Measurements from ENCODE around the gene CD81. TPM values are rescaled to one million over a fixed set of nuclear protein-coding genes. Genes with fewer than 3 reads are reported as not detected.
"Not testable (repeated sequence)": the region's sequence is repeated elsewhere in the genome, so short reads cannot be mapped to it uniquely, and the experiment has no call there.

CD81 gene
- total RNA-seq, 2 experiments from 2014 or later, result 192 TPM

- H3K9me3 Mint-ChIP-seq, result no peaks in the 10 kb centered on the region
- H3K27me3 Mint-ChIP-seq, result peaks cover 6% of the 10 kb centered on the region
- DNase-seq, result no peak
- POLR2A ChIA-PET, result no interaction called here
- H3K27ac Mint-ChIP-seq, result no peak overlapping the region
- CTCF ChIA-PET, result no interaction called here
- no peaks in the 10 kb centered on the region for H3K36me3 Mint-ChIP-seq (ENCODE audit: low read depth)
- H3K4me1 Mint-ChIP-seq, result no peaks in the 10 kb centered on the region
- no peak overlapping the region for H3K4me3 Mint-ChIP-seq
Observed at GRCh38 chr11:2361565-2361964, 15.5 kb upstream of the CD81 start.

DNA sequence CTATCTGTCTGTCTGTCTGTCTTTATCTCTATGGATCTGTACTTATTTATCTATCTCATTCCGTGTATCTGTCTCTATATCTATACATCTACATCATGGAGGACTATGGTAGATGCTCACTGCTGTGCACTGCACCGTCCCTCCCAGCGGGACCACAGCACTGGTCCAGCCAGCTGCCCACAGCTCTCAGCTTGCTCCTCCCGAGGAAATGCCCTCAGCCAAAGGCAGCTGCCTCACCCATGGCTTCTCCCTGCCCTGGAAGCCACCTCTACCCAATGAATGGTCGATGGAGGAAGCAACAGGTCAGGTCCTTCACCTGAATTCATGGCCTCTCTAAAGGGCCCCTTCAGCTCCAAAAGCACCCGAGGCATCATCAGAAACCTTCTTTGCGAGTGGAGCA lies 14.7 kb upstream of the CD81 start:
- H3K4me1 Mint-ChIP-seq, result no peaks in the 10 kb centered on the region

DNA sequence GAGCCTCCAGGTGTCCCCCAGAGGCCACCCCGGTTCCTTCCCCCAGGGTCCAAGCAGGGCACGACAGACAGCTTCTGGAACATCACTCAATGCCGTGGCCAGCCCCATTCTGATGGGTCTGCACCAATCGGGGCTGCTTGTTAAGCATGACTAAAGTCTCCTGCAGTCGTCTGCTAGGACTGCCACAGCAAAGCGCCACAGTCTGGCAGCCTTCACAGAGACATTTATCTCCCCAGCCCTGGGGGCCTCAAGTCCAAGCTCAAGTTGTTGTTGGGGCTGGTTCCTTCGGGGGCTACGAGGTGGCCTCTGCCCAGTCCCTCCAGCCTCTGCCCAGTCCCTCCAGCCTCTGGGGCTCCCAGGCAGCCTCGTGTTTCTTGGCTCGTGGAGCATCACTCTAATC lies 14.0 kb upstream of the CD81 start:
- no peak for DNase-seq
- Mint-ChIP-seq H3K9me3 (no peaks in the 10 kb centered on the region), H3K27ac (no peak overlapping the region), H3K36me3 (ENCODE audit: low read depth) (no peaks in the 10 kb centered on the region), H3K4me3 (no peak overlapping the region), H3K27me3 (peaks cover 6% of the 10 kb centered on the region), H3K4me1 (no peaks in the 10 kb centered on the region)
- CTCF ChIA-PET, result no interaction called here
- POLR2A ChIA-PET, result interaction anchor here (1.0 kb wide), 1 partner anchor 14 kb away, joined by 4 read pairs; no protein-coding TSS in a partner anchor

More for the DNA sequence above, 14.7 kb upstream of the CD81 start:
- Mint-ChIP-seq H3K27ac (no peak overlapping the region), H3K4me3 (no peak overlapping the region), H3K36me3 (ENCODE audit: low read depth) (no peaks in the 10 kb centered on the region), H3K9me3 (no peaks in the 10 kb centered on the region), H3K27me3 (peaks cover 6% of the 10 kb centered on the region)
- ChIA-PET CTCF (no interaction called here), POLR2A (no interaction called here)
- no peak for DNase-seq

DNA sequence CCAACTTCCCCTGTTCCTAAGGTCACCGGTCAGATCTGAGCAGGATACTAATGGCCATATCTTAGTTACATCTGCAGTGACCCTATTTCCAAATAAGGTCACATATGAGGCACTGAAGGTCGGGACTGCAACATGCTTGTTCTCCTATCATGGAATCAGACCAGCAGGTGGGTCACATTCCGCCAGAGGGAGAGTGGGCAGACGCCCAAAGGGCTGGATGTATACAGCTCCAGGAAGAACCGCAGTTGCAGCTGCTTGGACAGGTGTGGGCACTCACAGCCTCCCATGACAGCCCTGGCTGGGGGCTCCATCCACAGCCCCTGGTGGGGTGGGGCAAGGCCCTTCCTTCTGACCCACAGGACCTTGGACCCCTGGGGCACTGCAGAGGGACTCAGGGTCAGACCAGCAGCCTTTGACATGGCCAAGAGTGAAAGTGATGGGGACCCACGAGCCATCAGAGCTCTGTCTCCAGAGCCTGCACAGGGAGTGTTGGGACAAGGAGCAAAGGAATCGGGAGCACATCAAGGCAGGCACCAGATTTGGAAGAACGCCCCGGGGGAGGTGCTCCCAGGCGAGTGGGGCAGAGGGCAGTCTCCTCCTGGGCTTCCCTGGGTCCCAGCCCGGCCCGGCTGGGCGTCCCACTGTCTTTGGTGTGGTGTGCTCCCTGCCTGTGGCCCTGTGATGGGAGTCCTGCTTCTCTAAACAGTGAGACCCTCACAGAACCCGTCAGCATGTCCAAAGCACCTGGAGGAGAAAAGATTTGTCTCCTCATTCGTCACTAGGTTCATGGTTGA lies 13.3 kb upstream of the CD81 start:
- H3K27ac Mint-ChIP-seq, result no peak overlapping the region
- peaks cover 6% of the 10 kb centered on the region for H3K27me3 Mint-ChIP-seq
- H3K9me3 Mint-ChIP-seq, result no peaks in the 10 kb centered on the region
- ChIA-PET POLR2A (interaction anchor here (1.0 kb wide), 1 partner anchor 13 kb away, joined by 4 read pairs; no protein-coding TSS in a partner anchor), CTCF (no interaction called here)
- H3K36me3 Mint-ChIP-seq (ENCODE audit: low read depth), result no peaks in the 10 kb centered on the region
- H3K4me3 Mint-ChIP-seq, result no peak overlapping the region
- H3K4me1 Mint-ChIP-seq, result no peaks in the 10 kb centered on the region
- no peak for DNase-seq

DNA sequence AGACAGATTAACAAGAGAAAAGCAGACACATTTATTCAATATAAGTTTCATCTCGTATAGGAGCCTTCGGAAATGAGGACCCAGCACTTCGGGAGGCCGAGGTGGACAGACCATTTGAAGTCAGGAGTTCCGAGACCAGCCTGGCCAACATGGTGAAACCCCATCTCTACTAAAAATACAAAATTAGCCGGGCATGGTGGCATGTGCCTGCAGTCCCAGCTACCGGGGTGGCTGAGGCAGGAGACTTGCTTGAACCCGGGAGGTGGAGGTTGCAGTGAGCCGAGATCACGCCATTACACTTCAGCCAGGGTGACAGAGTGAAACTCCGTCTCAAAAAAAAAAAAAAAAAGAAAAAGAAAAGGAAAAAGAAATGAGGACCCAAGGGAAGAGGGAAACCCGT lies 12.7 kb upstream of the CD81 start:
- H3K36me3 Mint-ChIP-seq (ENCODE audit: low read depth); H3K27me3 Mint-ChIP-seq; CTCF ChIA-PET; H3K4me3 Mint-ChIP-seq; H3K4me1 Mint-ChIP-seq; DNase-seq; H3K9me3 Mint-ChIP-seq; H3K27ac Mint-ChIP-seq; POLR2A ChIA-PET: not testable (repeated sequence)

GRCh38 chr11:2365571-2366210 lies 11.4 kb upstream of the CD81 start:
- Mint-ChIP-seq H3K9me3 (no peaks in the 10 kb centered on the region), H3K4me1 (no peaks in the 10 kb centered on the region), H3K4me3 (no peak overlapping the region), H3K27me3 (peaks cover 6% of the 10 kb centered on the region), H3K36me3 (ENCODE audit: low read depth) (no peaks in the 10 kb centered on the region), H3K27ac (no peak overlapping the region)
- ChIA-PET CTCF (no interaction called here), POLR2A (no interaction called here)
- no peak for DNase-seq

GRCh38 chr11:2366276-2366675 lies 10.8 kb upstream of the CD81 start:
- Mint-ChIP-seq H3K36me3 (ENCODE audit: low read depth) (no peaks in the 10 kb centered on the region), H3K9me3 (no peaks in the 10 kb centered on the region), H3K27ac (no peak overlapping the region), H3K4me1 (no peaks in the 10 kb centered on the region), H3K4me3 (no peak overlapping the region), H3K27me3 (peaks cover 6% of the 10 kb centered on the region)
- ChIA-PET CTCF (no interaction called here), POLR2A (no interaction called here)
- DNase-seq, result no peak

GRCh38 chr11:2366733-2367132 lies 10.4 kb upstream of the CD81 start:
- Mint-ChIP-seq H3K4me1 (no peaks in the 10 kb centered on the region), H3K4me3 (no peak overlapping the region), H3K9me3 (no peaks in the 10 kb centered on the region), H3K27ac (no peak overlapping the region), H3K36me3 (ENCODE audit: low read depth) (no peaks in the 10 kb centered on the region), H3K27me3 (peaks cover 6% of the 10 kb centered on the region)
- CTCF ChIA-PET, result no interaction called here
- POLR2A ChIA-PET, result interaction anchor here (0.9 kb wide), 1 partner anchor 11 kb away, joined by 3 read pairs; no protein-coding TSS in a partner anchor
- DNase-seq, result no peak

- POLR2A ChIA-PET, result interaction anchor here (0.9 kb wide), 1 partner anchor 10 kb away, joined by 3 read pairs; no protein-coding TSS in a partner anchor
- no peaks in the 10 kb centered on the region for H3K36me3 Mint-ChIP-seq (ENCODE audit: low read depth)
- no peak overlapping the region for H3K4me3 Mint-ChIP-seq
- H3K27ac Mint-ChIP-seq, result no peak overlapping the region
- CTCF ChIA-PET, result interaction anchor here (1.2 kb wide), 1 partner anchor 63 kb away, joined by 3 read pairs; no protein-coding TSS in a partner anchor
- no peaks in the 10 kb centered on the region for H3K9me3 Mint-ChIP-seq
- peaks cover 1% of the 10 kb centered on the region for H3K27me3 Mint-ChIP-seq
- H3K4me1 Mint-ChIP-seq, result no peaks in the 10 kb centered on the region
- DNase-seq, result no peak
Observed at GRCh38 chr11:2367266-2368160, 9.6 kb upstream of the CD81 start.

DNA sequence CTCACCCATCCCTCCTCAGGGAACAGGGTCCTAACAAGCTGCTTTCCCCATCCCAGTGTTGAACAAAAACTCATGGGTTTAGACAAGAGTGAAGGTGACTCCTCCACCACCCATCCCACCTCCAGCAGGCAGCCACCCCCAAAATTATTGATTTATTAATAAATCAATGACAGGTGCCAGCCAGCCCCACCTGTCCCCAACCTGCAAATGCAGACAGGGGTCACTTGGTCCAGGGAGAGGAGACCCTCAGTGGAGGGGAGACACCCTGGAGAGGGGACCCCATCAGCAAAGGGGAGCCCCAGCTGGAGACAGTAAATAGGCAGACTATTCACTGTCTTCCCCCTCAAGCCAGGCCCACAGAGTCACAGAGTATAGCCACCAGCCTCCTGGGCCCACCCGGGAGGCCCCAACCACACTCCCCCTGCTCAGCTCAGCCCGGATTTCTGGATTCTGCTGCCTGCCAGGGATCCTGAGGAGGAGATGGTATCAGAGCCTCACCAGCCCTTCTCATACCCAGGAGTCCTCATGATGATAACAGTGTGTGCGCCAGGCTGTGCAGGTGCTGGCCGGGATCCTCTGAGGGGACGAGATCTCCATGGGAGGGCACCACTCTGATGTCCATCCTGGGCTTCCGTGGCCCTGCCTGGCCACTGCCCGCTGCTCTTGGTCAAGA lies 8.8 kb upstream of the CD81 start:
- Mint-ChIP-seq H3K27ac (no peak overlapping the region), H3K9me3 (no peaks in the 10 kb centered on the region), H3K36me3 (ENCODE audit: low read depth) (no peaks in the 10 kb centered on the region), H3K27me3 (peaks cover 5% of the 10 kb centered on the region), H3K4me3 (no peak overlapping the region), H3K4me1 (no peaks in the 10 kb centered on the region)
- CTCF ChIA-PET, result interaction anchor here (1.2 kb wide), 1 partner anchor 63 kb away, joined by 3 read pairs; no protein-coding TSS in a partner anchor
- no peak for DNase-seq
- POLR2A ChIA-PET, result no interaction called here

- ChIA-PET CTCF (no interaction called here), POLR2A (no interaction called here)
- Mint-ChIP-seq H3K27me3 (peaks cover 5% of the 10 kb centered on the region), H3K4me3 (no peak overlapping the region), H3K4me1 (no peaks in the 10 kb centered on the region), H3K9me3 (no peaks in the 10 kb centered on the region), H3K36me3 (ENCODE audit: low read depth) (no peaks in the 10 kb centered on the region), H3K27ac (no peak overlapping the region)
- DNase-seq, result no peak
Observed at GRCh38 chr11:2368851-2369180, 8.3 kb upstream of the CD81 start.

GRCh38 chr11:2369320-2369719 lies 7.8 kb upstream of the CD81 start:
- ChIA-PET POLR2A (no interaction called here), CTCF (no interaction called here)
- no peak for DNase-seq
- H3K4me1 Mint-ChIP-seq, result no peaks in the 10 kb centered on the region
- no peak overlapping the region for H3K27ac Mint-ChIP-seq
- no peak overlapping the region for H3K4me3 Mint-ChIP-seq
- no peaks in the 10 kb centered on the region for H3K36me3 Mint-ChIP-seq (ENCODE audit: low read depth)
- H3K9me3 Mint-ChIP-seq, result no peaks in the 10 kb centered on the region
- H3K27me3 Mint-ChIP-seq, result peaks cover 5% of the 10 kb centered on the region

DNA sequence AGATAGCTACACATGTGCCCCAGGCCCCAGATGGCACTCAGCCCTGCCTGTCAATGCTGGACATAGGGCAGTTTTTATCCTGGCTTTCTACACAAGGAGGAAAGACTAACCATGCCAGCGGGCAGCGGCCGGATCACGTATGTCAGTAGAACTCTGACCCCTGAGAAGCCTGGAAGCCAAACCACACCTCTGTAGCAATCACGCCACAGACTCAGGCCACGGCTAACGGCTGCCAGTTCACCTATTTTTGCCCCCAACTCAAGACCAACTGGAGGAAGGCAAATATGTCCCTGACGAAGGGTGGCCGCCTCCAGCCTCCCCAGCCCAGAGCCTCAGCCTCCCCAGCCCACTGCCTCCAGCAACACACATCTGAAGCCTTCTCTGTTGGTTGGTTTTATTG lies 7.2 kb upstream of the CD81 start:
- Mint-ChIP-seq H3K27me3 (peaks cover 5% of the 10 kb centered on the region), H3K9me3 (no peaks in the 10 kb centered on the region), H3K4me3 (no peak overlapping the region), H3K36me3 (ENCODE audit: low read depth) (no peaks in the 10 kb centered on the region), H3K27ac (no peak overlapping the region), H3K4me1 (no peaks in the 10 kb centered on the region)
- POLR2A ChIA-PET, result no interaction called here
- no peak for DNase-seq
- CTCF ChIA-PET, result no interaction called here
